PC-3 (cell line): Measurements from ENCODE around the gene C15orf62.

Experiments
- CTCF ChIP-seq: fragments of 300-600 bp; sonication (generic); conservative IDR thresholded peaks from 2 replicates; pipeline ENCODE4 v1.5.1; 2017; ENCODE audit warnings: antibody characterized with exemption, low read depth, mild to moderate bottlenecking, low read length
- EZH2 ChIP-seq: fragments of 300-600 bp; sonication (generic); IDR thresholded peaks from one replicate; pipeline ENCODE4 v1.6.1; 2017; ENCODE audit warnings: antibody characterized with exemption, mild to moderate bottlenecking, low read length; ENCODE audit not compliant: unreplicated experiment
- EZH2phosphoT487 ChIP-seq: fragments of 300-600 bp; sonication (generic); IDR thresholded peaks from 2 replicates; pipeline ENCODE4 v1.6.1; 2018; ENCODE audit warnings: mild to moderate bottlenecking, antibody characterized with exemption, low read length, borderline replicate concordance

GRCh38 chr15:40782609-40783227 is 12.9 kb downstream of the C15orf62 start:
- TF ChIP-seq CTCF = peak; percentile 93
- no peak for TF ChIP-seq EZH2phosphoT487
- TF ChIP-seq EZH2 = no peak
